Measurements from ENCODE around the gene RNF40.

The RNF40 gene

DNA sequence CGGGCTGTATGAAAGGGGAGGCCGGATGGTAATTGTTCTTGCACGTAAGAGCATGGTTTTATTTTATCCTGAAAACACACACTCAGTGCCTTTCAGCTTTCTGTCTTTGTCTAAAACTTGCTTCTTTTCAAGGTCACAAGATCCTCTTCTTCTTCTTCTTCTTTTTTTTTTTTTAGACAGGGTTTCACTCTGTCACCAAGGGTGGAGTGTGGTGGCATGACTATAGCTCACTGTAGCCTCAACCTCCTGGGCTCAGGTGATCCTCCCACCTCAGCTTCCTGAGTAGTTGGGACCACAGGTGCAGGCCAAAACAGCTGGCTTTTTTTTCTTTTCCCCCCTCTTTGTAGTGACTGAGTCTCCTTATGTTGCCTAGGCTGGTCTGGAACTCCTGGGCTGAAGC is 40.8 kb downstream of the RNF40 start:
- H3K36me3 ChIP-seq (ENCODE audit: insufficient read depth, low read length), result no peaks in the 10 kb centered on the region
- no peak overlapping the region for H3K27ac ChIP-seq (ENCODE audit: low read length)
- H3K79me2 ChIP-seq (ENCODE audit: insufficient read depth, low read length), result no peaks in the 10 kb centered on the region

GRCh38 chr16:30805056-30805369 is 42.9 kb downstream of the RNF40 start:
- Histone ChIP-seq H2AFZ (ENCODE audit: low read depth, low read length) (no peak overlapping the region), H3K36me3 (ENCODE audit: insufficient read depth, low read length) (no peaks in the 10 kb centered on the region), H3K79me2 (ENCODE audit: insufficient read depth, low read length) (no peaks in the 10 kb centered on the region), H3K27me3 (ENCODE audit: insufficient read depth, low read length, poor library complexity) (no peaks in the 10 kb centered on the region), H3K4me1 (ENCODE audit: insufficient read depth, low read length) (no peaks in the 10 kb centered on the region), H3K9ac (ENCODE audit: low read depth, low read length) (no peak overlapping the region), H3K27ac (ENCODE audit: low read length) (no peak overlapping the region), H4K20me1 (ENCODE audit: insufficient read depth, low read length) (no peaks in the 10 kb centered on the region), H3K4me2 (ENCODE audit: insufficient read depth, low read length) (no peak overlapping the region), H3K4me3 (ENCODE audit: low read depth in 1 of 2, low read length in 2 of 2) (no peak overlapping the region), H3K9me3 (ENCODE audit: insufficient read depth, low read length, severe bottlenecking) (no peaks in the 10 kb centered on the region)
- TF ChIP-seq, protein P1, sequence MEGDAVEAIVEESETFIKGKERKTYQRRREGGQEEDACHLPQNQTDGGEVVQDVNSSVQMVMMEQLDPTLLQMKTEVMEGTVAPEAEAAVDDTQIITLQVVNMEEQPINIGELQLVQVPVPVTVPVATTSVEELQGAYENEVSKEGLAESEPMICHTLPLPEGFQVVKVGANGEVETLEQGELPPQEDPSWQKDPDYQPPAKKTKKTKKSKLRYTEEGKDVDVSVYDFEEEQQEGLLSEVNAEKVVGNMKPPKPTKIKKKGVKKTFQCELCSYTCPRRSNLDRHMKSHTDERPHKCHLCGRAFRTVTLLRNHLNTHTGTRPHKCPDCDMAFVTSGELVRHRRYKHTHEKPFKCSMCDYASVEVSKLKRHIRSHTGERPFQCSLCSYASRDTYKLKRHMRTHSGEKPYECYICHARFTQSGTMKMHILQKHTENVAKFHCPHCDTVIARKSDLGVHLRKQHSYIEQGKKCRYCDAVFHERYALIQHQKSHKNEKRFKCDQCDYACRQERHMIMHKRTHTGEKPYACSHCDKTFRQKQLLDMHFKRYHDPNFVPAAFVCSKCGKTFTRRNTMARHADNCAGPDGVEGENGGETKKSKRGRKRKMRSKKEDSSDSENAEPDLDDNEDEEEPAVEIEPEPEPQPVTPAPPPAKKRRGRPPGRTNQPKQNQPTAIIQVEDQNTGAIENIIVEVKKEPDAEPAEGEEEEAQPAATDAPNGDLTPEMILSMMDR (IDR thresholded peaks at IDR 0.05; ENCODE audit: borderline replicate concordance, extremely low read depth, low read length, poor library complexity, severe bottlenecking), result no peak
- TF ChIP-seq EZH2 (IDR thresholded peaks at IDR 0.05; ENCODE audit: borderline replicate concordance, low read depth, low read length, severe bottlenecking), result no peak
- ATAC-seq (ENCODE audit: insufficient read depth, low read depth), result no peak
- DNase-seq, result no peak

More for the DNA sequence above, 40.8 kb downstream of the RNF40 start:
- no peak overlapping the region for H3K4me2 ChIP-seq (ENCODE audit: insufficient read depth, low read length)
- DNase-seq (no peak), ATAC-seq (ENCODE audit: insufficient read depth, low read depth) (peak; percentile 39; the same call in 1 of the 3 replicates)
- no peaks in the 10 kb centered on the region for H4K20me1 ChIP-seq (ENCODE audit: insufficient read depth, low read length)
- no peak overlapping the region for H3K4me3 ChIP-seq (ENCODE audit: low read depth in 1 of 2, low read length in 2 of 2)
- H3K27me3 ChIP-seq (ENCODE audit: insufficient read depth, low read length, poor library complexity), result no peaks in the 10 kb centered on the region
- H3K9me3 ChIP-seq (ENCODE audit: insufficient read depth, low read length, severe bottlenecking), result no peaks in the 10 kb centered on the region
- TF ChIP-seq EZH2 (IDR thresholded peaks at IDR 0.05; ENCODE audit: borderline replicate concordance, low read depth, low read length, severe bottlenecking), result no peak
- TF ChIP-seq, protein P1 (IDR thresholded peaks at IDR 0.05; ENCODE audit: borderline replicate concordance, extremely low read depth, low read length, poor library complexity, severe bottlenecking), result no peak
- no peak overlapping the region for H3K9ac ChIP-seq (ENCODE audit: low read depth, low read length)
- no peak overlapping the region for H2AFZ ChIP-seq (ENCODE audit: low read depth, low read length)
- no peaks in the 10 kb centered on the region for H3K4me1 ChIP-seq (ENCODE audit: insufficient read depth, low read length)

- H3K4me1 ChIP-seq (ENCODE audit: insufficient read depth, low read length), result no peaks in the 10 kb centered on the region
- no peaks in the 10 kb centered on the region for H3K9me3 ChIP-seq (ENCODE audit: insufficient read depth, low read length, severe bottlenecking)
- no peak overlapping the region for H3K4me3 ChIP-seq (ENCODE audit: low read depth in 1 of 2, low read length in 2 of 2)
- no peak overlapping the region for H2AFZ ChIP-seq (ENCODE audit: low read depth, low read length)
- H3K9ac ChIP-seq (ENCODE audit: low read depth, low read length), result no peak overlapping the region
- no peak overlapping the region for H3K27ac ChIP-seq (ENCODE audit: low read length)
- ATAC-seq (ENCODE audit: insufficient read depth, low read depth) (no peak), DNase-seq (no peak)
- H3K36me3 ChIP-seq (ENCODE audit: insufficient read depth, low read length), result no peaks in the 10 kb centered on the region
- H3K4me2 ChIP-seq (ENCODE audit: insufficient read depth, low read length), result no peak overlapping the region
- no peaks in the 10 kb centered on the region for H4K20me1 ChIP-seq (ENCODE audit: insufficient read depth, low read length)
- no peak for TF ChIP-seq EZH2 (IDR thresholded peaks at IDR 0.05; ENCODE audit: borderline replicate concordance, low read depth, low read length, severe bottlenecking)
- TF ChIP-seq, protein P1 (IDR thresholded peaks at IDR 0.05; ENCODE audit: borderline replicate concordance, extremely low read depth, low read length, poor library complexity, severe bottlenecking), result no peak
- H3K79me2 ChIP-seq (ENCODE audit: insufficient read depth, low read length), result no peaks in the 10 kb centered on the region
- no peaks in the 10 kb centered on the region for H3K27me3 ChIP-seq (ENCODE audit: insufficient read depth, low read length, poor library complexity)
These were observed 43.4 kb downstream of the RNF40 start for GRCh38 chr16:30805370-30806169.
